ENCODE results near the gene ALOX12B. TPM values are rescaled to one million over a fixed set of nuclear protein-coding genes. Genes with fewer than 3 reads are reported as not detected.

ALOX12B gene
- total and polyA plus RNA-seq, 2 donors (not counting 3 experiments of a cell fraction or from before 2014, with no cell fraction given), result not detected

DNA sequence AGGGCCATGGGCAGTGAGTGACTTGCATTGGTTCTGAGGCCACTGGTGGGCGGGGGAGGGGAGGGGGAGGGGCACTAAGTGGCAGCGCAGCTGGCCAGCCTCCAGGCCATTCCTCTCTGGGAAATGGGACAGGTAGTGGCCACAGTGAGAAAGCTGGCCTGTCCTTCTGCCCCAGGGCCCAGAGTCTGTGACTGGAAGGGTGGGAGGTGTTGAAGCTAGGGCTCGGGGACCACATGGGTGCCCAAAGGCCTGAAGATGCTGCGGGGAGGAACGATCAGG, 375 bp upstream of the ALOX12B start:
- dilution Hi-C loops (cut with MboI; ENCODE audit: extremely low pct_ligation_motif_present, low sequenced_read_pairs) (no loop called here), intact Hi-C loops (cut with micrococcal nuclease) (no loop called here)
- no peak for DNase-seq (ENCODE audit: low read depth, low spot score)
- Histone ChIP-seq H3K4me2 (ENCODE audit: insufficient read depth, low read length) (no peak overlapping the region), H3K4me3 (replicated peaks in 1 of 3; ENCODE audit: insufficient read depth in 1 of 3, low read depth in 1 of 3, low read length in 3 of 3) (no peak overlapping the region), H3K9ac (replicated peaks; ENCODE audit: extremely low read depth, insufficient read depth, low read length) (no peak overlapping the region), H3K79me2 (ENCODE audit: control insufficient read depth, insufficient read depth, low read length) (no peaks in the 10 kb centered on the region), H3K36me3 (ENCODE audit: control insufficient read depth in 2 of 2, extremely low read depth in 1 of 2, insufficient read depth in 2 of 2, low read length in 2 of 2) (no peaks in the 10 kb centered on the region), H3K9me3 (replicated peaks; ENCODE audit: control insufficient read depth, insufficient read depth, low read length) (no peaks in the 10 kb centered on the region), H3K4me1 (ENCODE audit: control insufficient read depth, extremely low read depth, insufficient read depth, low read length) (no peaks in the 10 kb centered on the region), H3K27me3 (ENCODE audit: control insufficient read depth in 2 of 2, insufficient read depth in 2 of 2, low read length in 2 of 2) (peaks cover 4 to 6% of the 10 kb centered on the region in 2 experiments), H3K27ac (ENCODE audit: insufficient read depth, low read depth, low read length) (no peak overlapping the region), H3K9me1 (replicated peaks; ENCODE audit: control insufficient read depth, extremely low read depth, insufficient read depth, low read length) (no peaks in the 10 kb centered on the region), H4K20me1 (replicated peaks; ENCODE audit: control insufficient read depth, extremely low read depth, insufficient read depth, low read length) (no peaks in the 10 kb centered on the region), H2AFZ (ENCODE audit: low read depth, low read length) (no peak overlapping the region)
- ChIA-PET POLR2A (no interaction called here), CTCF (interaction anchor here (0.7 to 13.4 kb wide), 6 partner anchors 14 to 534 kb away, joined by 3 to 167 read pairs (median 8); no protein-coding TSS in a partner anchor)
- TF ChIP-seq CTCF (IDR thresholded peaks at IDR 0.05; ENCODE audit: extremely low read depth in 1 of 2, insufficient read depth in 1 of 2, low read depth in 1 of 2, low read length in 2 of 2), result no peak
- TF ChIP-seq JUN (IDR thresholded peaks at IDR 0.05; ENCODE audit: borderline replicate concordance, insufficient read depth, insufficient read length, low read depth), result no peak
- TF ChIP-seq POLR2AphosphoS5 (IDR thresholded peaks at IDR 0.05; ENCODE audit: insufficient read depth, low read depth, low read length), result no peak
- no peak for TF ChIP-seq POLR2A (IDR thresholded peaks at IDR 0.05; ENCODE audit: low read depth, low read length)
- no TSS peak for BruUV-seq (replicated peaks)
- FAIRE-seq, result no peak

- Histone ChIP-seq H3K27ac (ENCODE audit: insufficient read depth, low read depth, low read length) (no peak overlapping the region), H3K9me1 (replicated peaks; ENCODE audit: control insufficient read depth, extremely low read depth, insufficient read depth, low read length) (no peaks in the 10 kb centered on the region), H3K36me3 (ENCODE audit: control insufficient read depth in 2 of 2, extremely low read depth in 1 of 2, insufficient read depth in 2 of 2, low read length in 2 of 2) (no peaks in the 10 kb centered on the region), H3K79me2 (ENCODE audit: control insufficient read depth, insufficient read depth, low read length) (no peaks in the 10 kb centered on the region), H3K4me3 (replicated peaks in 1 of 3; ENCODE audit: insufficient read depth in 1 of 3, low read depth in 1 of 3, low read length in 3 of 3) (no peak overlapping the region), H3K27me3 (ENCODE audit: control insufficient read depth in 2 of 2, insufficient read depth in 2 of 2, low read length in 2 of 2) (peaks cover 12 to 13% of the 10 kb centered on the region in 2 experiments), H3K4me2 (ENCODE audit: insufficient read depth, low read length) (no peak overlapping the region), H2AFZ (ENCODE audit: low read depth, low read length) (no peak overlapping the region), H3K4me1 (ENCODE audit: control insufficient read depth, extremely low read depth, insufficient read depth, low read length) (peaks cover 6% of the 10 kb centered on the region), H3K9me3 (replicated peaks; ENCODE audit: control insufficient read depth, insufficient read depth, low read length) (no peaks in the 10 kb centered on the region), H3K9ac (replicated peaks; ENCODE audit: extremely low read depth, insufficient read depth, low read length) (no peak overlapping the region), H4K20me1 (replicated peaks; ENCODE audit: control insufficient read depth, extremely low read depth, insufficient read depth, low read length) (no peaks in the 10 kb centered on the region)
- TF ChIP-seq MYC (IDR thresholded peaks at IDR 0.05; ENCODE audit: low read depth, low read length) (no peak), POLR2AphosphoS5 (IDR thresholded peaks at IDR 0.05; ENCODE audit: insufficient read depth, low read depth, low read length) (no peak), FOS (IDR thresholded peaks at IDR 0.05; ENCODE audit: borderline replicate concordance, insufficient read depth, low read length) (no peak), GATA2 (IDR thresholded peaks at IDR 0.05; ENCODE audit: insufficient read depth, insufficient read length, low read depth, low read length) (no peak), POLR2A (IDR thresholded peaks at IDR 0.05; ENCODE audit: low read depth, low read length) (no peak), EZH2 (IDR thresholded peaks at IDR 0.05; ENCODE audit: borderline replicate concordance, low read depth, low read length, severe bottlenecking) (no peak), JUN (IDR thresholded peaks at IDR 0.05; ENCODE audit: borderline replicate concordance, insufficient read depth, insufficient read length, low read depth) (no peak), CTCF (IDR thresholded peaks at IDR 0.05; ENCODE audit: extremely low read depth in 1 of 2, insufficient read depth in 1 of 2, low read depth in 1 of 2, low read length in 2 of 2) (no peak)
- TF ChIP-seq, protein P1, sequence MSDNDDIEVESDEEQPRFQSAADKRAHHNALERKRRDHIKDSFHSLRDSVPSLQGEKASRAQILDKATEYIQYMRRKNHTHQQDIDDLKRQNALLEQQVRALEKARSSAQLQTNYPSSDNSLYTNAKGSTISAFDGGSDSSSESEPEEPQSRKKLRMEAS (IDR thresholded peaks at IDR 0.05; ENCODE audit: insufficient read depth, insufficient read length), result no peak
- intact Hi-C loops (cut with micrococcal nuclease), result no loop called here
- POLR2A ChIA-PET, result no interaction called here
- dilution Hi-C loops (cut with MboI; ENCODE audit: extremely low pct_ligation_motif_present, low sequenced_read_pairs), result no loop called here
- FAIRE-seq (no peak), DNase-seq (ENCODE audit: low read depth, low spot score) (no peak)
- CTCF ChIA-PET, result interaction anchor here (1.1 to 13.4 kb wide), 6 partner anchors 9 to 43 kb away, joined by 3 to 167 read pairs (median 18); no protein-coding TSS in a partner anchor
- no TSS peak for BruUV-seq (replicated peaks)
Measured at GRCh38 chr17:8084250-8084649, 3.3 kb downstream of the ALOX12B start.
